Esophagus muscularis mucosa (tissue), 4 donors: Measurements from ENCODE around the gene ANK3. TPM values are rescaled to one million over a fixed set of nuclear protein-coding genes. Genes with fewer than 3 reads are reported as not detected.

Experiments used
- DNase-seq: peaks from one replicate; pipeline ENCODE4 v3.0.0-alpha.2; 2017; ENCODE audit errors: extremely low spot score
- H3K27ac ChIP-seq, 4 donors: fragments of 200-600 bp; sonication (generic); replicated peaks in 1 of 4; 1 replicate in 3 of 4; 2 replicates in 1 of 4; pipeline ENCODE4 v1.5.1; 2016 to 2019; ENCODE audit warnings: mild to moderate bottlenecking in 1 of 4
- H3K27me3 ChIP-seq, 4 donors: fragments of 200-600 bp; sonication (generic); one replicate each; pipeline versions ENCODE4 v1.5.1 to v1.6.0; 2016 to 2019
- H3K36me3 ChIP-seq, 4 donors: fragments of 200-600 bp; sonication (generic); one replicate each; pipeline ENCODE4 v1.5.1; 2016 to 2019
- H3K4me1 ChIP-seq, 4 donors: fragments of 200-600 bp; sonication (generic); one replicate each; pipeline ENCODE4 v1.5.1; 2016 to 2019
- H3K4me3 ChIP-seq, 4 donors: fragments of 200-600 bp; sonication (generic); 1 replicate in 2 of 4; 2 replicates in 2 of 4; pipeline ENCODE4 v1.5.1; 2016 to 2019; ENCODE audit warnings: mild to moderate bottlenecking in 4 of 4, moderate library complexity in 1 of 4
- H3K9me3 ChIP-seq, 4 donors: fragments of 200-600 bp; sonication (generic); 1 replicate in 3 of 4; 2 replicates in 1 of 4; pipeline ENCODE4 v1.5.1; 2016 to 2019
- EP300 ChIP-seq: sonication (generic); formaldehyde crosslinking; IDR thresholded peaks from one replicate; pipeline ENCODE4 v1.6.1; 2017; ENCODE audit warnings: antibody characterized with exemption
- POLR2A ChIP-seq: fragments of 450-650 bp; IDR thresholded peaks from one replicate; pipeline ENCODE4 v1.6.1; 2017; ENCODE audit warnings: antibody characterized with exemption, moderate library complexity, mild to moderate bottlenecking, low read depth
- POLR2AphosphoS5 ChIP-seq, 2 donors: sonication (generic); formaldehyde crosslinking; IDR thresholded peaks; one replicate each; pipeline ENCODE4 v1.6.1; 2017; ENCODE audit warnings: antibody characterized with exemption in 2 of 2
- WGBS: methylation state at CpG from one replicate; pipeline ENCODE4 v1.1.5; 2018; 5-methylcytosine and 5-hydroxymethylcytosine counted together
- intact Hi-C: fragments of 100-400 bp; cut with DNase I; formaldehyde crosslinking; loops from one replicate; pipeline ENCODE4 v1.15.1; 2023
- total RNA-seq, 4 donors: library from RNA; depleted of rRNA; stranded (reverse); fragments of >200 nt; gene quantifications; one replicate each; pipeline versions ENCODE4 v1.1.0 to v1.2.1, GENCODE V29; 2016
- TF ChIP-seq, protein P1 (sequence below), 3 experiments: fragments of 200-600 bp in 2 of 3; fragments of 450-650 bp in 1 of 3; sonication (generic) in 2 of 3; IDR thresholded peaks; one replicate each; pipeline ENCODE4 v1.5.1; 2017 to 2019; ENCODE audit warnings: antibody characterized with exemption in 3 of 3, mild to moderate bottlenecking in 2 of 3, moderate library complexity in 1 of 3

Gene ANK3
- total RNA-seq, 4 donors from 2014 or later, result 25.5 to 44.9 (median 26.6) TPM

DNA sequence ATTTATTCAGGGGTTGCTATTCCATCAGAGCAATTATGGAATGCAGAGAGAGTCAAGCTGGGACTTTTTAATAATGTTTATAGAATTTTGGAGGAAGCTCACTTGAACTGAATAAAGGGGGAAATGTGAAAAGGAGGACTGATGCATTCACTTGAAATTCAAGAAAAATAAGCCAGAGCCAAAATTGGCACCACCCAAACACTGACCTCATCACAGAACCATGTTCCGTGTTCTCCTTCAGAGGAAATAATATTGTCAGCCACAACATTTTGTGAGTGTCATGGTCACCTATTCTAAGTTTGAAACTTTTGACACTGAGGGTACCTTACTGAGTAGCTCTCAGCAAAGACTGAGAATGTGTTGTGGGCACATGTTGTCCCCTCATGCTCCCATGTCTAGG, 207.0 kb downstream of the ANK3 start:
- H3K4me3 ChIP-seq, result no peak overlapping the region
- H3K27me3 ChIP-seq, result no peaks in the 10 kb centered on the region
- TF ChIP-seq POLR2AphosphoS5 (IDR thresholded peaks at IDR 0.05), result no peak
- intact Hi-C loops, result no loop called here
- H3K4me1 ChIP-seq, result peaks cover 0 to 6% (median under 1%) of the 10 kb centered on the region in 4 donors
- no peaks in the 10 kb centered on the region for H3K9me3 ChIP-seq
- DNase-seq, result no peak
- peaks cover 0 to 37% (median 0%) of the 10 kb centered on the region in 4 donors for H3K36me3 ChIP-seq
- peak overlapping the region in 2 of 4 donors; percentile 15 to 25 for H3K27ac ChIP-seq
- WGBS, result 27% methylated on average over 1 of the region's 1 CpG

DNA sequence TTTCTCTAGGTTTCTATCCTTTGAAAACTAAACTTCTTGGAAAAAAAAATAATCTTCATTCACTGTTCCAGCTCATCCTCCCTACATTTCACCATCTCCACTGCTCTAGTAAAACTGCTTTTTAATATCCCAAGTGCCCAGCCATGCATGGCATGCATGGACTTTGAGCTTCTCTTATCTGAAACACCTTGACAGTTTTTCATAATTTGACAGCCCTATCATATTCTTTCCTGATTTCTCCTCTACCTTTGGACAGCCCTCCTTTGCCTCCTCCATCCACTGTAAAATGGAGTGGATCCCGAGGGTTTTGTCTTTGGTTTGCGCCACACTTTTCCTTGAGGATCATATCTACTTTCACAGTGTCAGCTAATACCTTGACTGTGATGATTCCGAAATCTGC, 212.8 kb downstream of the ANK3 start:
- H3K27ac ChIP-seq, result no peak overlapping the region
- H3K4me3 ChIP-seq, result no peak overlapping the region
- H3K9me3 ChIP-seq, result no peaks in the 10 kb centered on the region
- WGBS, result 77% methylated on average over 3 of the region's 3 CpGs
- TF ChIP-seq POLR2A, result no peak
- H3K4me1 ChIP-seq, result no peaks in the 10 kb centered on the region
- no peaks in the 10 kb centered on the region for H3K27me3 ChIP-seq
- intact Hi-C loops, result no loop called here
- no peak for DNase-seq
- H3K36me3 ChIP-seq, result peaks cover 0 to 65% (median 0%) of the 10 kb centered on the region in 4 donors

DNA sequence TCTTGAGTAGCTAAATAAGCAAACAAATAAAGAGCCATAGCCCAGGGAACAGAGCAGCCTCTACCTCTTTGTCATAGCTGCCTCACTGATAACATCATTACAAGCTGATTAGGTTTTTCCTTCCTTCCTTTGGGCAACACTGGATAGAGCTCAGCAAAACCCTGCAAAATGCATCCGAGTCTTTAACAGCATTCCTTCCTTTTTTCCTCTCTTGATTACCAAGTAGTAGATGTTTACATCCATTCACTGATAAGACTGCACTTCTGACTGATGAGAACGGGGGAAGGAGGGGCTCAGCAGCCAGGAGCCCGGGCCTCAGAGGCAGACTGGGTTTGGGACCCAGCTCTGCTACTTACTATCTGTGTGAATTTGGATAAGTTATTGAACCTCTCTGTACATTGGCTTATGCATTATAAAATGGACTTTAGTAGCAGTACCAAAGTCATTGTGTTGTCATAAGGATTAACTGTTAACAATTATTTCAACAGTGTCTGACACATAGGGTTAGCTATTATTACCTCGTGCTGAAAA, 214.2 kb downstream of the ANK3 start:
- TF ChIP-seq POLR2AphosphoS5 (IDR thresholded peaks at IDR 0.05) (no peak), EP300 (no peak), POLR2A (no peak)
- TF ChIP-seq, protein P1, sequence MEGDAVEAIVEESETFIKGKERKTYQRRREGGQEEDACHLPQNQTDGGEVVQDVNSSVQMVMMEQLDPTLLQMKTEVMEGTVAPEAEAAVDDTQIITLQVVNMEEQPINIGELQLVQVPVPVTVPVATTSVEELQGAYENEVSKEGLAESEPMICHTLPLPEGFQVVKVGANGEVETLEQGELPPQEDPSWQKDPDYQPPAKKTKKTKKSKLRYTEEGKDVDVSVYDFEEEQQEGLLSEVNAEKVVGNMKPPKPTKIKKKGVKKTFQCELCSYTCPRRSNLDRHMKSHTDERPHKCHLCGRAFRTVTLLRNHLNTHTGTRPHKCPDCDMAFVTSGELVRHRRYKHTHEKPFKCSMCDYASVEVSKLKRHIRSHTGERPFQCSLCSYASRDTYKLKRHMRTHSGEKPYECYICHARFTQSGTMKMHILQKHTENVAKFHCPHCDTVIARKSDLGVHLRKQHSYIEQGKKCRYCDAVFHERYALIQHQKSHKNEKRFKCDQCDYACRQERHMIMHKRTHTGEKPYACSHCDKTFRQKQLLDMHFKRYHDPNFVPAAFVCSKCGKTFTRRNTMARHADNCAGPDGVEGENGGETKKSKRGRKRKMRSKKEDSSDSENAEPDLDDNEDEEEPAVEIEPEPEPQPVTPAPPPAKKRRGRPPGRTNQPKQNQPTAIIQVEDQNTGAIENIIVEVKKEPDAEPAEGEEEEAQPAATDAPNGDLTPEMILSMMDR (IDR thresholded peaks at IDR 0.05), result no peak
- Histone ChIP-seq H3K27ac (no peak overlapping the region), H3K36me3 (peaks cover 0 to 65% (median 0%) of the 10 kb centered on the region in 4 donors), H3K27me3 (no peaks in the 10 kb centered on the region), H3K4me3 (no peak overlapping the region), H3K9me3 (no peaks in the 10 kb centered on the region), H3K4me1 (no peaks in the 10 kb centered on the region)
- no peak for DNase-seq
- 57% methylated on average over 4 of the region's 4 CpGs for WGBS
- intact Hi-C loops, result no loop called here

DNA sequence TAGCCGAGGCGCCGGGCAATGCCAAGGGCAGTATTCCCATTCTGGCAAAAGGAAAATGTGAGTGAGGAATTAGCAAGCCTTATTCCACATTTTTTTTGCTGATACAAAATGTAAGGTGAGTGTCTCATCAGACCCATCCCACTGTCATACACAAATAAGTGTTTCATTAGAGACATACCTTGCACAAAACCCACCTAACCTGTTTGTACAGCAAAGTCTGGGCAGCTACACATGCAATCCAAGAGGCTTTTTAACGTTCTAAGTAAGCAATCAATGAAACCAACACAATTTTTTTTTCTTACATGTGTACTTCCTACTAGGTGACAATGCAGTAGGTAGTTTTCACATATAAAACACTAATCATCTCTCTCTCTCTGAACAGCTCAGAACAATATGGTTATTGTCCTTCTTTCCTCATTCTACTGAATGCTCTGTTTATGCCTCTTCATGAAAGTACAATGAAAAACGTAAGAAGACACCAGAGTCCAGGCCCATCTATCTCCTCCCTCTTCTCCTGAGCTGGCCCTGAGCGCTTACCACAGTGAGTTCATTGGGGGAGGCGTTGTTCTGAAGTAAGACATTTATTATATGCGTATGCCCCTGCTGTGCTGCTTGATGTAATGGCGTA, 217.2 kb downstream of the ANK3 start:
- intact Hi-C loops, result no loop called here
- no peak for TF ChIP-seq POLR2AphosphoS5 (IDR thresholded peaks at IDR 0.05)
- TF ChIP-seq POLR2A, result no peak
- TF ChIP-seq, protein P1 (IDR thresholded peaks at IDR 0.05), result no peak
- no peak for TF ChIP-seq EP300
- DNase-seq, result no peak
- WGBS, result 89% methylated on average over 9 of the region's 9 CpGs
- Histone ChIP-seq H3K36me3 (peaks cover 0 to 73% (median 0%) of the 10 kb centered on the region in 4 donors), H3K27ac (no peak overlapping the region), H3K4me3 (no peak overlapping the region), H3K4me1 (no peaks in the 10 kb centered on the region), H3K27me3 (no peaks in the 10 kb centered on the region), H3K9me3 (no peaks in the 10 kb centered on the region)

DNA sequence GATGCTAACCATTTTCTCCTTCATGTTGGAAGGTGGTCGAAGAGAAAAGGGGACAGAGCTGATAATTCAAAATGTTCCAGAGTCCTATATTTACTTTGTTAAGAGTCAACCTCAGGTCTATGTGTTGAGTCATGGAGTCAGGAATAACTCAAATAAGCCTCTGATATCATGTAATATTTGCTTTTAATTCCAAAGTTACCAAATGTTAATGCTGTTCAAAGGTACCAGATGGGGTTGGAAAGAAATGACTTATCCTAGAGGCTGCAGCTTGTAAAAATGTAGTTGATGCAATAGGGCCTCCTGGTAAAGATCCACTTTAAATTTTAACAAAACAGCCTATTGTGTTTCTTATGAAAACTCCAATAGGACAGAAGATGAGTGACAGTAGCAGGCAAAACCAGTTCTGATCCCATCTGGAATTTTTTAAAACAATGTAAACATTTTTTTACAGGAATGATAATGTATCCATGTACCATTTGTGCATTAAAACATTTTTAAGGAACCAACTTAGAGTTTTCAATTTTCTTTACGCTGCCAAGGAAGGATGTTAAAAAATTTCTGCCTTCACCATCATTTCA, 218.2 kb downstream of the ANK3 start:
- TF ChIP-seq EP300, result no peak
- TF ChIP-seq POLR2A, result no peak
- TF ChIP-seq POLR2AphosphoS5 (IDR thresholded peaks at IDR 0.05), result no peak
- TF ChIP-seq, protein P1 (IDR thresholded peaks at IDR 0.05), result no peak
- H3K27ac ChIP-seq, result no peak overlapping the region
- 92% methylated on average over 2 of the region's 2 CpGs for WGBS

More for the DNA sequence above, 218.2 kb downstream of the ANK3 start:
- H3K36me3 ChIP-seq, result peaks cover 0 to 75% (median 0%) of the 10 kb centered on the region in 4 donors
- intact Hi-C loops, result no loop called here
- no peak for DNase-seq
- H3K4me1 ChIP-seq, result no peaks in the 10 kb centered on the region
- H3K9me3 ChIP-seq, result no peaks in the 10 kb centered on the region
- no peaks in the 10 kb centered on the region for H3K27me3 ChIP-seq
- H3K4me3 ChIP-seq, result no peak overlapping the region
